ENCODE data around the gene TRRAP.

The TRRAP gene

DNA sequence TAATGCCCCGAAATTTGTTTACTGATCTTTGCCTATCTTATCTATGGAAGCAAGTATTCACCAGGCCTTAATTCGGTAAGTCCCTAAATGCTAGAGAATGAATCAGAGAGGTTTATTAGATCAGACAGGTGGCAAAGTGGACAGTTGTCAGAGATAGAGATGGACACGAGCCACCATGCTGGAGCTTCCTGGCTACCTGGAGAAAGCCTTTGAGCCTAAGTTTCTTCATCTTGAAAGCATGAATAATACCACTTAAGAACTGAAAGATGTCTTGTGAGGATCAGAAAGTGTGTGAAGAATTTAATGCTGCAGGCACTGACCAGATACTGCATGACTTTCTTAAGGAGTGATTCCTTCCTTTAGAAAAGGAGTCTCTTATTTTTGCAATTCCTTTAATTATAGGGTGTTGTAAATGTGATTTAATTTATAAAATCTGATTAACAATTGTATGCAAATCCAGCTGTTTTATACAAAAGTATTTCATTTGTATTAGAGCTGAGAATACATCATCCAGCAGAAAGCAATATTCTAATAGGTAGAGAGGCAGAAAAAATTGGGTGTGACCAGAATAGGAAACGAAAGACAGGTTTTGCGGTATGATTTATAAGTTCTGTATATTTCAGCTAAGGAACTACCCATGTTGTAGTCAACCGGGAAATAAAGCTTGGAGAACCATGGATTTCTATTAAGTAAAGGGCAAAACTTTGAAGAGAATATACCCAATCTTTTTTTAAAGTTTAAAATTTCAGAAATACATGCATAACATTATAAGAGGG, 182.9 kb downstream of the TRRAP start:
- DNase-seq (ENCODE audit: low read depth), result no peak
